Daoy (cell line): ENCODE data around the gene SIRPB2. TPM values are rescaled to one million over a fixed set of nuclear protein-coding genes. Genes with fewer than 3 reads are reported as not detected.

Experiments used
- DNase-seq: peaks from one replicate; pipeline ENCODE4 v3.0.0-alpha.2; 2015; ENCODE audit warnings: low read depth
- total RNA-seq: library from RNA; depleted of rRNA; stranded (reverse); fragments of >200 nt; shearing (Covaris generic); gene quantifications from 2 replicates; pipeline ENCODE4 v1.2.3, GENCODE V29; 2014

Gene SIRPB2
- total RNA-seq, 1 experiment from 2014 or later, result not detected

DNA sequence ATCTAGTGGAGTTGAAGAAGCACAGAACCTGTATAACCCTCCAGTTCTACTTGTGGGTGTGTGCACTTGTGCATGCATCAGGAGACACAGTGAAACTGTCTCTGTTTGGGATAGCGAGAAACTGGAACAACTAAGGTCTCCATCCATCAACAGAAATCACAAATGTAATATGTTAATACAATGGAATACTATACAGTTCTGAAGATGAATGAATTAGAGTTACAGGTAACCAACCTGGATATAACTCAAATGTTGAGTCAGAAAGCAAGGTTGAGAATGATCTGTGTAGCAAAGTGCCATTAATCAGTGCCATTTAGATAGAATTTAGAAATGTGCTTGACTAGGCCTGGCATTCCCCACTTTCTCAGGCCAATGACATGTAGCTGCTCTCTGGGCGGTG is 20.0 kb downstream of the SIRPB2 start:
- DNase-seq, result no peak

GRCh38 chr20:1469925-1470571 is 21.2 kb downstream of the SIRPB2 start:
- DNase-seq, result peak; percentile 99

- no peak for DNase-seq
Measured at GRCh38 chr20:1469306-1469905, 21.8 kb downstream of the SIRPB2 start.

GRCh38 chr20:1468117-1468624 is 23.0 kb downstream of the SIRPB2 start:
- DNase-seq, result no peak

GRCh38 chr20:1467355-1468116 is 23.7 kb downstream of the SIRPB2 start:
- DNase-seq, result no peak

GRCh38 chr20:1467082-1467354 is 24.2 kb downstream of the SIRPB2 start:
- DNase-seq, result no peak

- peak; percentile 97 for DNase-seq
Measured at GRCh38 chr20:1466211-1467081, 24.8 kb downstream of the SIRPB2 start, which contains the start of gene NSFL1C. Gene NSFL1C (minus strand): TSS chr20:1466849. CDS start chr20:1466824, 25 bp downstream.

- DNase-seq, result no peak
Measured at GRCh38 chr20:1465470-1466210, 25.6 kb downstream of the SIRPB2 start.

- DNase-seq, result no peak
Measured at GRCh38 chr20:1463971-1464570, 27.1 kb downstream of the SIRPB2 start.

GRCh38 chr20:1462834-1463233 is 28.4 kb downstream of the SIRPB2 start:
- DNase-seq, result no peak

- DNase-seq, result no peak
Measured at GRCh38 chr20:1462001-1462400, 29.2 kb downstream of the SIRPB2 start.

DNA sequence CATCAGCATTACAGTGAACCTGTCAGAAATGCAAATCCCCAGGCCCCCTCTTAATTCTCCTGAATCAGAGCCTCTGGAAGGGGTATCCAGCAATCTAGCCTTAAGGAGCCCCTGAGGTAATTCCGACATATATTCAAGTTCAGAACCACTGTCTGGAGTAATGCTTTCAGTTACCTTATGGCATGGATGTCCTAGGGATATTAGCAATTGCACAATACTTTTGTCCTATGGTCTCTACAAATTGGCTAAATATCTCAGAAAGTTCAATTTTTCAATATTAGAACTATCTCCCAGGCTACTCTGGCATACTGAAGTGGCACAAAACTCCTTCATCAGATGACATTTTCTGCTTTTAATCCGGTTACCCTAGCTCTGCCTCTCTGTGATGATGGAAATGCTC is 30.9 kb downstream of the SIRPB2 start:
- DNase-seq, result no peak

GRCh38 chr20:1457992-1458391 is 33.2 kb downstream of the SIRPB2 start:
- DNase-seq, result no peak

DNA sequence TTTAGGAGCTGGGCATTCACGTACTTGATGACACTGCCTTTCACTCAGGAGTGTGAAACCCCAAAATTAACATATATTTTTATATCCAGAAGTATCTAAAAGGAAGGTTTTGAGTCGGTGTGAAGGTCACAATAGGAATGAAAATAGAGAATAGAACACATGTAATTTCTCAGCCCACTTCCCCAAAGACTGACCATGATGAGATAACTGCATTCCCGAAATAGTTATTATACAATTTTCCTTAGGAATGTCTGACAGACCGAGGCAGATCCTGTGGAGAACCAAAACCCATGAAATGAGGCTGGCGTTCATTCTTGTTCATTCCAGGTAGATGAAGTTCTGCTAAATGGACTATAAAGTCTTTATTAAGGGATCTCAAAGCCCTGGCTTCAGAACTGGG is 34.9 kb downstream of the SIRPB2 start:
- no peak for DNase-seq

GRCh38 chr20:1450926-1451491 is 40.2 kb downstream of the SIRPB2 start:
- no peak for DNase-seq

GRCh38 chr20:1449370-1449769 is 41.9 kb downstream of the SIRPB2 start:
- DNase-seq, result no peak

DNA sequence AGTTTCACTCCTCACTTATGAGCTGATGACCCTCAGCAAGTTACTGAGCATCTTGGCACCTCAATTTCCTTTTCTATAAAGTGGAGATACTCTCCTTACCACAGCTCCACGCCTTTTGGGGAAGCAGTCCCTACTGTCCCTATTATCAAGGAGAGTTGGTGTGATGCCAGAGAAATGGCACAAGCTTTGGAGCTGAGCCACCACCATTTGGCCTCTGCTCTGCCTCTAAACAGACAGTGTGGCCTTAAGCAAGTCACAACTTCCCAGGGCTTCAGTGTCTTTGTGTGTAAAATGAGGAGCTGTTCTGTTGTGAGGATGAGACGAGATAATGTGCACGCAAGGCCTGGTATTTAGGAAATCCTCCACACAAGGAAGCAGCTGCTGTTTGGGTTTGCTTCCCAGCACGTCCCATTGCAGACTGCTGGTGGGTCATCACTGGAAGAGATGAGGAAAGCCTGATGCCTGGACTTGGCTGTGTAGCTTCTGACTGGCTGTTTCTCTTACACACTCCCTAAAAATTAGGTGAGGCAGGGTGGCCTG is 43.1 kb downstream of the SIRPB2 start:
- DNase-seq, result no peak

GRCh38 chr20:1446536-1446935 is 44.7 kb downstream of the SIRPB2 start:
- no peak for DNase-seq

DNA sequence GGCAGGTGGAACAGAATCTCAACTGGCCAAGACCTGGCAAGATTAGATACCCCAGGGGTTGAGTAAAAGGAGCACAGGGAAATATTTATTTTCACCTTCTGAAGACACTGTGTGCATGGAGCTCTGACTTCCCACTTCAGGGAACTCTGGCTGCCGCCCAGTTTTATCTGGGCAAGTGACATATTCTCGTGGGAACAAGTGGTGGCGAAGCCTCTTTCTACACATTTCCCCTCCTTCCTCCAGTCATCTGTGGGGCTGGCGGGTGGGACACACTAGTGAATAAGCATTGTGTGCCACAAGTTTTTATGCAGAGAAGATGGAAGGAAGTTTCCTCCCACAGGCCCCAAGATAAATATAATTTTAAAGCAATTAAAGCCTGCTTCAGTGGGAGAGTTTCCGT is 48.1 kb downstream of the SIRPB2 start:
- no peak for DNase-seq

DNA sequence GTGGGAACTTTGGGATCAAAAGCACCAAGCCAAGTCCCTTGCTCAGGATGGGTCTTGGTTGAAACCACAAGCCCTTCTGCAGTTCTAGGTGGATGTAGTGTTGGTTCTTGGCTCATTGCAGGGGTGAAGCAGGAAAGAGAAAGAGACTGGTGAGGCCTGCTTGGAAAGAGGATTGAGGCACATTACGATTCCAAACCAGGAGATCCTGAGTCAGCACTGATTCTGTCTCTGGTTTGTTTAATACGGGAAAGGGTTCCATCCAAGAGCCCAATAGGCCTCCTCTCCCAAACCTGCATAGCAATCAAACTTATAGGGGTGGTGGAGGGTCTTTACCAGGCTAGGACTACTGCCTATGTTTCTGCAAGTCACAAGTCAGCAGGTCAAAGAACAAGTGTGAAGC is 48.9 kb downstream of the SIRPB2 start:
- no peak for DNase-seq
